ENCODE measurements around the gene TNFRSF13B.
"Not testable (repeated sequence)": the region's sequence is repeated elsewhere in the genome, so short reads cannot be mapped to it uniquely, and the experiment has no call there.

The TNFRSF13B gene

DNA sequence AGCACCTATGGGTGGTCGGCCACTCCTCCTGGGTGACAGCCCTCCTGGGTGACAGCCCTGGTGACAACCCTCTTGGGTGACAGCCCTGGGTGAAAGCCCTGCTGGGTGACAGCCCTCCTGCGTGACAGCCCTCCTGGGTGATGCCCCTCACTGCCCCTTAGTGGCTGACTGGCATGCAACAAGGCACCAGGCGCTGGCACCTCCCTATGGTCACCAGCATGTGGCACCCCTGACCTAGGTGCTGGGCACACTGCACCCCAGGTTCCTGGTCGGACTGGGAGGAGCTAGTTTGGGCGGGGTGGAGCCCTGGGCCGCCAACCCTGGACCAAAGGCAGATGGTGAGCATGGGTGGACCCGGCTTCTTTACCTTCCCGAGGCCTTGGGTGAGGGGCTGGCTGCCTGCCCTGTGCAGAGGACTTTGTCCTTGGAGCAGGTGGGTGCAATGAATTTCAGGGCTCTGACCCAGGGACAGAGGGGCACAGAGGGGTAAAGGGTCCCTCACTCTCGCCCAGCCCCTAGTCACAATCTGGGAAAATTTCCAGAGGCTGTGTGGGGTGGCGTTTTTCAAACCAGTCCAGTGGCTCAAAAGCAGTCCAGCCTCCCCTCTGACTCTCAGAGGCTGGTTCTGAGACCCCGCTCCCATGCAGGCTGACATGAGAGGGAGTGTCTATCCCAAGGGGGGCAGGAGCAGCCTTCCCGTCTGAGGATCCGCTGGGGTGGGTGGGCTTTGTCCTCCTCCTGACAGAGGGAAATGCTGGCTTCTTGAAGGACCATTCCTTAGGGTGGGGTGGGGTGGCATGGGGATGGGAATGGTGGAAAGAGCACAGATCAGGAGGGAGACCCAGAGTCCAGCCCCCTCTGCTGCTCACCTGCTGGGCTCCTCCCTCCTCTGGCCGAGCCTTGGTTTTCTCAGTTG lies 25.9 kb upstream of the TNFRSF13B start:
- Histone ChIP-seq H3K18ac (ENCODE audit: low read depth in 1 of 2, low read length in 2 of 2) (no peak overlapping the region), H3K79me1 (replicated peaks; ENCODE audit: low read length, poor library complexity, severe bottlenecking) (no peaks in the 10 kb centered on the region), H3K27me3 (ENCODE audit: control insufficient read depth in 1 of 2, insufficient read depth in 1 of 2, low read length in 2 of 2) (peaks cover 4 to 12% of the 10 kb centered on the region in 2 experiments), H2BK12ac (ENCODE audit: low read length in 2 of 2) (no peak overlapping the region), H3K23ac (ENCODE audit: low read length in 2 of 2) (no peak overlapping the region), H4K91ac (ENCODE audit: low read length) (no peak overlapping the region), H4K8ac (ENCODE audit: low read length) (no peak overlapping the region), H3K4me3 (ENCODE audit: insufficient read depth in 1 of 2, low read depth in 1 of 2, low read length in 2 of 2) (no peak overlapping the region), H3K4me1 (ENCODE audit: control insufficient read depth, insufficient read depth, low read depth, low read length) (peaks cover 7% of the 10 kb centered on the region), H2BK5ac (ENCODE audit: low read depth, low read length, poor library complexity, severe bottlenecking) (no peak overlapping the region), H3K9ac (ENCODE audit: low read length) (no peak overlapping the region), H3K4me2 (ENCODE audit: low read length, poor library complexity, severe bottlenecking) (no peak overlapping the region), H2BK15ac (ENCODE audit: low read depth, poor library complexity, severe bottlenecking) (no peak overlapping the region), H3K14ac (ENCODE audit: low read length in 2 of 2) (no peak overlapping the region), H3K27ac (ENCODE audit: low read length, poor library complexity, severe bottlenecking) (no peak overlapping the region), H3K9me3 (ENCODE audit: control insufficient read depth, low read length) (no peaks in the 10 kb centered on the region), H3K4ac (ENCODE audit: low read depth in 1 of 2, low read length in 2 of 2) (no peak overlapping the region), H2AFZ (ENCODE audit: low read depth, low read length) (no peak overlapping the region), H2AK5ac (ENCODE audit: low read length, severe bottlenecking) (no peak overlapping the region), H3K36me3 (ENCODE audit: control insufficient read depth in 1 of 2, insufficient read depth in 2 of 2, low read depth in 1 of 2, low read length in 2 of 2) (no peaks in the 10 kb centered on the region), H2BK120ac (ENCODE audit: low read depth, low read length) (no peak overlapping the region)
- DNase-seq: no peak
- WGBS: 83% methylated on average over 14 of the region's 14 CpGs

DNA sequence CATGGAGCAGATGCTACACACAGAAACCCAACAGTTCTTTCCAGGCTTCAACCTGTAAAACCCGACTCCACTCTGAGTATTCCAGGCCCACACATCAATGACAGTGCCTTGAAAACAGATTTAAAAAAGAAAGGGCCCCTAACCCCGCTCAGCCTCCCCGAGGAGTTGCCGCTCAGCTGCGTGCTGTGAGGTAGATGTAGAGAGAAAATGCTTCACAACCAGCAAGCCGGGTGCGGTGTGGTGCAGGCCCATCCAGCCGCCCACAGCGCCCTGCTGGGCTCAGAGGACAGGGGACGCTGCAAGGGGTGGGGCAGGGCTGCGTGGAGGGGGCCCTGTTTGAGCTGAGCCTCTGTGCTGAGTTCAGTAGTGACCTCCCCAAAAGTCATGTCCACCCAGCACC lies 24.8 kb upstream of the TNFRSF13B start:
- WGBS: 97% methylated on average over 9 of the region's 11 CpGs
- not testable (repeated sequence) for H2BK120ac ChIP-seq (ENCODE audit: low read depth, low read length)

GRCh38 chr17:16995930-16996329 lies 24.0 kb upstream of the TNFRSF13B start:
- Histone ChIP-seq H2BK120ac (ENCODE audit: low read depth, low read length) (no peak overlapping the region), H3K18ac (ENCODE audit: low read depth in 1 of 2, low read length in 2 of 2) (no peak overlapping the region)
- WGBS: 91% methylated on average over 7 of the region's 7 CpGs

More for the DNA sequence above, 24.8 kb upstream of the TNFRSF13B start:
- H3K4me2 ChIP-seq (ENCODE audit: low read length, poor library complexity, severe bottlenecking); H3K9ac ChIP-seq (ENCODE audit: low read length); H3K4me1 ChIP-seq (ENCODE audit: control insufficient read depth, insufficient read depth, low read depth, low read length); H3K4ac ChIP-seq (ENCODE audit: low read depth in 1 of 2, low read length in 2 of 2); H2BK15ac ChIP-seq (ENCODE audit: low read depth, poor library complexity, severe bottlenecking); H2BK5ac ChIP-seq (ENCODE audit: low read depth, low read length, poor library complexity, severe bottlenecking); H3K4me3 ChIP-seq (ENCODE audit: insufficient read depth in 1 of 2, low read depth in 1 of 2, low read length in 2 of 2); H2AK5ac ChIP-seq (ENCODE audit: low read length, severe bottlenecking); H2BK12ac ChIP-seq (ENCODE audit: low read length in 2 of 2); H3K27ac ChIP-seq (ENCODE audit: low read length, poor library complexity, severe bottlenecking); H3K79me1 ChIP-seq (replicated peaks; ENCODE audit: low read length, poor library complexity, severe bottlenecking); H3K14ac ChIP-seq (ENCODE audit: low read length in 2 of 2); H3K9me3 ChIP-seq (ENCODE audit: control insufficient read depth, low read length); H4K8ac ChIP-seq (ENCODE audit: low read length); H2AFZ ChIP-seq (ENCODE audit: low read depth, low read length); H3K18ac ChIP-seq (ENCODE audit: low read depth in 1 of 2, low read length in 2 of 2); DNase-seq; H3K23ac ChIP-seq (ENCODE audit: low read length in 2 of 2); H4K91ac ChIP-seq (ENCODE audit: low read length); H3K36me3 ChIP-seq (ENCODE audit: control insufficient read depth in 1 of 2, insufficient read depth in 2 of 2, low read depth in 1 of 2, low read length in 2 of 2): not testable (repeated sequence)
- H3K27me3 ChIP-seq (ENCODE audit: control insufficient read depth in 1 of 2, insufficient read depth in 1 of 2, low read length in 2 of 2): peaks cover 4 to 12% of the 10 kb centered on the region in 2 experiments

GRCh38 chr17:16994631-16995030 lies 22.7 kb upstream of the TNFRSF13B start:
- Histone ChIP-seq H4K8ac (ENCODE audit: low read length) (no peak overlapping the region), H2BK5ac (ENCODE audit: low read depth, low read length, poor library complexity, severe bottlenecking) (no peak overlapping the region)

More at GRCh38 chr17:16995930-16996329, 24.0 kb upstream of the TNFRSF13B start:
- no peak overlapping the region for H3K4me3 ChIP-seq (ENCODE audit: insufficient read depth in 1 of 2, low read depth in 1 of 2, low read length in 2 of 2)
- H3K14ac ChIP-seq (ENCODE audit: low read length in 2 of 2): no peak overlapping the region
- no peaks in the 10 kb centered on the region for H3K36me3 ChIP-seq (ENCODE audit: control insufficient read depth in 1 of 2, insufficient read depth in 2 of 2, low read depth in 1 of 2, low read length in 2 of 2)
- H3K4ac ChIP-seq (ENCODE audit: low read depth in 1 of 2, low read length in 2 of 2): no peak overlapping the region
- no peak overlapping the region for H2AK5ac ChIP-seq (ENCODE audit: low read length, severe bottlenecking)
- H2BK15ac ChIP-seq (ENCODE audit: low read depth, poor library complexity, severe bottlenecking): no peak overlapping the region
- H3K9ac ChIP-seq (ENCODE audit: low read length): no peak overlapping the region
- DNase-seq: no peak
- no peak overlapping the region for H2AFZ ChIP-seq (ENCODE audit: low read depth, low read length)
- H4K8ac ChIP-seq (ENCODE audit: low read length): no peak overlapping the region
- no peak overlapping the region for H3K4me2 ChIP-seq (ENCODE audit: low read length, poor library complexity, severe bottlenecking)
- peaks cover 4% of the 10 kb centered on the region for H3K4me1 ChIP-seq (ENCODE audit: control insufficient read depth, insufficient read depth, low read depth, low read length)
- no peak overlapping the region for H2BK5ac ChIP-seq (ENCODE audit: low read depth, low read length, poor library complexity, severe bottlenecking)
- peaks cover 3 to 5% of the 10 kb centered on the region in 2 experiments for H3K27me3 ChIP-seq (ENCODE audit: control insufficient read depth in 1 of 2, insufficient read depth in 1 of 2, low read length in 2 of 2)
- no peak overlapping the region for H2BK12ac ChIP-seq (ENCODE audit: low read length in 2 of 2)
- H3K79me1 ChIP-seq (replicated peaks; ENCODE audit: low read length, poor library complexity, severe bottlenecking): no peaks in the 10 kb centered on the region
- no peak overlapping the region for H4K91ac ChIP-seq (ENCODE audit: low read length)
- H3K27ac ChIP-seq (ENCODE audit: low read length, poor library complexity, severe bottlenecking): no peak overlapping the region
- no peaks in the 10 kb centered on the region for H3K9me3 ChIP-seq (ENCODE audit: control insufficient read depth, low read length)
- no peak overlapping the region for H3K23ac ChIP-seq (ENCODE audit: low read length in 2 of 2)

More at GRCh38 chr17:16994631-16995030, 22.7 kb upstream of the TNFRSF13B start:
- Histone ChIP-seq H3K23ac (ENCODE audit: low read length in 2 of 2) (no peak overlapping the region), H2AK5ac (ENCODE audit: low read length, severe bottlenecking) (no peak overlapping the region), H2BK12ac (ENCODE audit: low read length in 2 of 2) (no peak overlapping the region), H3K4me3 (ENCODE audit: insufficient read depth in 1 of 2, low read depth in 1 of 2, low read length in 2 of 2) (no peak overlapping the region), H3K9ac (ENCODE audit: low read length) (no peak overlapping the region), H3K18ac (ENCODE audit: low read depth in 1 of 2, low read length in 2 of 2) (no peak overlapping the region), H2BK15ac (ENCODE audit: low read depth, poor library complexity, severe bottlenecking) (no peak overlapping the region), H2BK120ac (ENCODE audit: low read depth, low read length) (no peak overlapping the region), H3K79me1 (replicated peaks; ENCODE audit: low read length, poor library complexity, severe bottlenecking) (no peaks in the 10 kb centered on the region), H3K14ac (ENCODE audit: low read length in 2 of 2) (no peak overlapping the region), H3K9me3 (ENCODE audit: control insufficient read depth, low read length) (no peaks in the 10 kb centered on the region), H3K4me1 (ENCODE audit: control insufficient read depth, insufficient read depth, low read depth, low read length) (peaks cover 14% of the 10 kb centered on the region), H3K27me3 (ENCODE audit: control insufficient read depth in 1 of 2, insufficient read depth in 1 of 2, low read length in 2 of 2) (peaks cover 0 to 5% of the 10 kb centered on the region in 2 experiments), H3K36me3 (ENCODE audit: control insufficient read depth in 1 of 2, insufficient read depth in 2 of 2, low read depth in 1 of 2, low read length in 2 of 2) (no peaks in the 10 kb centered on the region), H4K91ac (ENCODE audit: low read length) (no peak overlapping the region), H2AFZ (ENCODE audit: low read depth, low read length) (no peak overlapping the region), H3K27ac (ENCODE audit: low read length, poor library complexity, severe bottlenecking) (no peak overlapping the region), H3K4me2 (ENCODE audit: low read length, poor library complexity, severe bottlenecking) (no peak overlapping the region), H3K4ac (ENCODE audit: low read depth in 1 of 2, low read length in 2 of 2) (no peak overlapping the region)
- 93% methylated on average over 1 of the region's 2 CpGs for WGBS
- DNase-seq: no peak

Measured in mesenchymal stem cell (in vitro differentiated cells and primary cell).